ENCODE results near the gene LRR1.
A peak's percentile ranks its signal among the peaks of the same experiment; 100 is the strongest.
"Not testable (repeated sequence)": the region's sequence is repeated elsewhere in the genome, so short reads cannot be mapped to it uniquely, and the experiment has no call there.

The LRR1 gene

DNA sequence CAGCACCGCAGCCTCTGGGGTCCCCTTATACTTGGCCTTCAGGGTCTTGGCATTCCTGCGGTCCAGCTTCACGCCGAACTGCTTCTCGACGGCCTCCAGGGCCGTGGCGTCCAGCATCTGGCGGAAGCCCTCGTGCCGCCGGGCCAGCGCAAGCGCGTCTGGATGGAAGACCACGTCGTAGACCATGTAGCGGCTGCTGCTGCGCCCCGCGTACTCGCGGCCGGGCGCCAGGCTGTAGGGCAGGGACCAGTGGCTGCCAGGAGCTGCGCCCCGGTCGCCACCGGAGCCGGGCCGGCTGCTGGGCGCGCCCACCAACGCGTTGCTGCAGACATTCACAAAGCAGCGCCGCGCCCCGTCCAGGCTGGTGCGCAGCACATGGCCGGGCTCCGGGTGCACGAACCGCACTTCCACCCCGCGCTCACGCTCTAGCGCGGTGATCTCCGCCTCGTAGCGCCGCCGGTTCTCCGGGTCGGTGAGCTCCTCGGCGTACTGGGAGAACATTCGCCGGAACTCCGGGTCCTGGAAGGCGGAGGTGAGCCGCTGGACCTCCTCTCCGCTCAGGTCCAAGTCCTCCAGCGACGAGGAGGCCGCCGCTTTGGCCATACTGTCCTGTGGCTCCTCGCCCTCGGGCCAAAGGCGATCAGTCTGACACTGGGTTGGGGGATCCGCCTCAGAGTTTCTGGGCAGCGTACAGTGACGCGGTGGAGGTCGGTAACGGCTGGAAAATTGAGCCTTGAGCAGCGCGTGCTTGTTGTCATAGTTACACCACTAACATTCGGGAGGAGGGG, 36.0 kb downstream of the LRR1 start, which contains the start of gene DNAAF2:
DNAAF2 (minus strand) TSS at position 698 of the 788 bp plus-strand sequence; CDS start at position 603, 95 bp downstream.
- DNase-seq: peak; percentile 50

DNA sequence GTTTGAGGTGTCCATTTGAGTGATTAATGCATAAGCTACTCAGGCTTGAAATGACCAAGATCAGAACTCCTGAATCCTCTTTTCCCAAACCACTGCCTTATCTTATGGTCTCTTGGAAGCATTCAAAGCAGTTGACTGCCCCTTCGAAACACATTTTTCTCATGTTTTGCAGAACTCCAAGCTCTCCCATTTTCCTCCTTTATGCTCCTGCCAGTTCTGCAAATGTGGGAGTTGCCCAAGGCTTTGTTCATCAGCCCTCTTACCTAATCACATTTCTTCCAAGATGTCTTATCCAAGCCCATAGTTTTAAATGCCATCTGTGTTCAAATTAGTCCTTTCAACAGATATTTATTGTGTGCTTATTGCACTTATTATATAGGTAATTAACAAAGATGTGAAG, 38.1 kb downstream of the LRR1 start:
- no peak for DNase-seq

DNA sequence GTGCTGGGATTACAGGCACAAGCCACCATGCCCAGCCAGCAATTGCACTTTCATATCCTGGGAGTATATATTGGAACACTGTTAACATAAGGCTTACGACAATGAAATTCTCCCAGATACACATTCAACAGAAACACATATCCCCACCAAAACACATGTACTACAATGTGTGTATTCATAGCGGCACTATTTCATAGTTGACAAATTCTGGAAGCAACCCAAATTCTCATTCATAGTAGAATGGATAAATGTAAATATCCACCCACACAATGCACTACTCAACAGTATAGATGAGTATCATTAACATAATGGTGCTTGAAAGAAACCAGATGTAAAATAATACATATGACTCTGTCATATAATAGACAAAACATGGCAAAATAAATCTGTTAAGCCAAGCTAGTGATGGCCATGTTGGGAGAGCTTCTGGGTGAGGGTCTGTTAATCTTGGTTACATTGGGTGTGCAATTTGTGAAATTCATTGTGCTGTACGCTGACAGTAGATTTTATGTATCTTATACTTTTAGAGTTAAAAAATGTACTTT, 38.9 kb downstream of the LRR1 start:
- no peak for DNase-seq

DNA sequence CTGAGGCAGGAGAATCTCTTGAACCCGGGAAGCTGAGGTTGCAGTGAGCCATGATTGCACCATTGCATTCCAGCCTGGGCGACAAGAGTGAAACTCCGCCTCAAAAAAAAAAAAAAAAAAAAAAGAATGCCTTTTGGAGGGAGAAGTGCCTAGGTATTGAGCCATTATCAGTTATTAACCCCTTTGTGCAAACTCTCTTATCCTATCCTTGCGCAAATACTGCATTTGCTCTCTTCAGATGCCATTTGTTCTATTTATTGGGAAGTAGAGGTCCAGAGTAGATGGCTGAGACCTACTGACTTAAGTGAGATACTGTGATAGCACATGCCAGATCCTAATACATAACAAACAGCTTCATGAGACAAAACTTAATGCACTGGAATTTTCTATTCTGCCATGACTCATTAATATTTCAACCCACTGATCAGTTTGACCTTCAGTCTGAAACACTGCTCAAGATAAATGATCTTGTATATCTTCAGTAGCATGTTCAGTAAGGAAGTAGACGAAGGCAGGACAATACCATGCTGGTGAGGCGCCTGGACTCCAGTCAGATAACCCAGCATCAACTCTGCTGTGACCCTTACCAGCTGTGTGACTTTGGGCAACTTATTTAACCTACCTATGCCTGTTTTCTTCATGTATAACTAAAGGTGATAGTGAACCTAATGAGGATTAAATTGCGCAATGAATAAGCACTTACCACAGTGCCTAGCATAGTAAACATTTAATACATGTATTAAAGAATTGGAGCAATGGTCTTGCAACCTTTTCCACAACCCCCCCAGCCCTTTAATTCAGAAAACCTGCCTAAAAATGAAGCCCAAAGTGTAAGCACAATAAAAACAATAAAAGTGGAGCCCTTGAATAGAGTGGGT, 42.0 kb downstream of the LRR1 start:
- DNase-seq: no peak

DNA sequence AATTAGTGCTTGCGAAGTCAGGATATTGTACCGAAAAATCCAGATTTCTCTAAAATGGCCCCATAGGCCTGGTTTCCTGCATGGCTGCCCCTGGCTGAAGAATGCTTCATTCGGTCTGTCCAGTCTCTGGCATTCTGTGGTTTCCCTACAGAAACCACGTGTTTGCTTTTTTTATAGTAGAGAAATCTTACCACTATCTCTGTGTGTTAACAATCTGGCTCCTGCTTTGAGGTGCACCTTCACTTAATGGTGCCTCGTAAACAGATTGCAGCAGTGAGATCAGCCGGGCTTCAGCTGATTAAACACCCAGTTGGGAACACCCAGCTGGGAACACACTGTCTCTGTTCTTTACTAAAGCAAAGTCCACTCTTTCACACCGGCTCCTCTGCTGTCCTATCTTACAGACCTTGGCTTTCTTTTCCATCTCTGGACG, 43.0 kb downstream of the LRR1 start:
- DNase-seq: no peak

DNA sequence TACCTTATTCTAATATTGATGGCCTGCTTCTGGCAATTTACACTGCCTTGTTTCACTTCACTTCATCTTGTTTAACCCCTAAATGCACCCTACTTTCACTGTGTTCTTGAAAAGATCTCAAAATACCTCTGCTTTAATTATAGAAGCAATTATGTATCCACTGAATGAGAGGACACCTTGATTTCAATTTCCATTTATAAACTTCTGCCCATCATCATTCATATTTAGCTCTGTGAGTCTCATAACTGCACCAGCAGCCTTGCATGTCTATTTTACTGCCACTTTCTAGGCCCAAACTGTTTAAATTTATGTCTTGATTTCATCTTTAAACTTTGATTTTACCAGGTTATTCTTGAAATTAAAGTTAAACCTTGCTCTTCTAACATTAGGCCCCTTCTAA, 43.4 kb downstream of the LRR1 start:
- no peak for DNase-seq

DNA sequence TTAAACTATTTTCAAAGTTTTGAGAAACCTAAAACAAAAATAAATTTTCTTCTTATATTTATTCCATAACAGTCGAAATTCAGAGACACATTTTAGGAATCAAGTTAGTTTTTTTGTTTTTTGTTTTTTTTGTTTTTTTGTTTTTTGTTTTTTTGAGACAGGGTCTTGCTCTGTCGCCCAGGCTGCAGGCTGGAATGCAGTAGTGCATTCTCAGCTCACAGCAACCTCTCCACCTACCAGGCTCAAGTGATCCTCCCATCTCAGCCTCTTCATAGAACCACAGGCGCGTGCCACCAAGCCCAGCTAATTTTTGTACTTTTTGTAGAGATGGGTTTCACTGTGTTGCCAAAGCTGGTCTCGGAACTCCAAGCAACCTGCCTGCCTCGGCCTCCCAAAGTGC, 54.8 kb downstream of the LRR1 start:
- DNase-seq: no peak

DNA sequence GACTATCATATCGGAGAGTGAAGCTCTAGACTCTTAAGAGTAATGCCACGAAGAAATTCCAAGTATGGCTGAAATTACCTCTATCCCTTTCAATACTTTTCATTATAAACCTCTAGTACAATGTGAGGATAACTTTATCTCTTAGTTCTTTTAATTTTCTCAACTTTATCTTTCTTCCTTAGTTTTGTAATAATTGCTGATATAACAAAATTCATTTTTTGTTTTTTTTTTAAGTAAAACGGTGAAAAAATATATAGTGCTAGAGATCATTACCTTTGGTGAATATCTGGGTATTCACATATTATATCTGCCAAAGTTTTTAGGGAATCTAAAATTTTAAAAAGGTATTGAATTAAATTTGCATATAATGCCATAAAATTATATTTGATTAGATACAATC, 55.8 kb downstream of the LRR1 start:
- DNase-seq: no peak

DNA sequence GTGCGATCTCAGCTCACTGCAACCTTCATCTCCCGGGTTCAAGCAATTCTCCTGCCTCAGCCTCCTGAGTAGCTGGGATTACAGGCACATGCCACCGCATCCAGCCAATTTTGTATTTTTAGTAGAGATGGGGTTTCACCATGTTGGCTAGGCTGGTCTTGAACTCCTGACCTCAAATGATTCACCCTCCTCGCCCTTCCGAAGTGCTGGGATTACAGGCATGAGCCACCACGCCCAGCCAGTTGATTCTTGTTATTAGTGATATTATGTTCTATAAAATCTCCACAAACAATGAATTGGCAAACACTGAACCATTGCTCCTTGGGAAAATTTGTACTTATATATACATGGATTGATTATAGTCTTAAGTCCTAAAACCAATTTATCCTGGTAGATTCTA, 58.8 kb downstream of the LRR1 start:
- not testable (repeated sequence) for DNase-seq

DNA sequence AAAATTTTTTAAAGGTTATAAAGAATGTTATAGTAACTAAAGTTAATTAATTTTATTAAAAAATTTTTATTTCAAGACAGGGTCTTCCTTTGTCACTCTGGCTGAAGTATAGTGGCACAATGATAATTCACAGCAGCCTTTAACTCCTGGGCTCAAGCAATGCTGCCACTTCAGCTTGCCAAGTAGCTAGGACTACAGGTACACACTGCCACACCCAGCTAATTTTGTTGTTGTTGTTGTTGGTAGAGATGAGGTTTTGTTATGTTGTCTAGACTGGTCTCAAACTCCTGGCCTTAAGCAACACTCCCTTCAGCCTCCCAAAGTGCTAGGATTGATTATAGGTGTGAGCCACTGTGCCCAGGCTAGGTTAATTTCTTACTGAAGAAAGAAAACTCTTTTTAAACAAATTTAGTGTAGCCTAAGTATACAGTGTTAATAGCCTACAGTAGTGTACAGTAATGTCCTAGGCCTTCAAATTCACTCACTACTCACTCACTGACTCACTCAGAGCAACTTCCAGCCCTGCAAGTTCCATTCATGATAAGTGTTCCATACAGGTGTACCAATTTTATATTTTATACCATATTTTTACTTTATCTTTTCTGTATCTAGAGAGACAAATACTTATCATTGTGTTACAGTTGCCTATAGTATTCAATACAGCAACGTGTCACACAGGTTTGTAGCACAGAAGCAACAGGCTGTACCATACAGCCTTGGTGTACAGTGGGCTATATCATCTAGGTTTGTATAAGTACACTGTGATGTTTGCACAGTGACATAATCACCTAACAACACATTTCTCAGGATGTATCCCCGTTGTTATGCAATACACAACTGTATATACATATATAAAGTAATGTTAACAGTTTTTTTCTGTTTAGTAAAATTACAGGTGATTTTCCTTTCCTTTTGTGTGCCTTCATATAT, 61.1 kb downstream of the LRR1 start:
- DNase-seq: no peak

All from COR-L47 (cell line).